CD4-positive, CD25-positive, alpha-beta regulatory T cell (primary cell): Measurements from ENCODE around the gene MXD1. TPM values are rescaled to one million over a fixed set of nuclear protein-coding genes. Genes with fewer than 3 reads are reported as not detected.

Experiments used
- ATAC-seq, 2 donors: fragments of 150-1000 bp; cut with Tn5 transposase; one replicate each; pipeline ENCODE4 v1.10.0; 2021; ENCODE audit warnings: low read depth in 2 of 2, moderate number of reproducible peaks in 2 of 2, moderate library complexity in 1 of 2
- DNase-seq, 3 donors: peaks; one replicate each; pipeline versions ENCODE4 v3.0.0 to v3.0.0-alpha.2; 2012 to 2022; ENCODE audit warnings: mixed read lengths in 1 of 3
- H3K27ac ChIP-seq: one replicate; pipeline ENCODE4 v1.7.0; 2013; ENCODE audit warnings: mild to moderate bottlenecking, low read length; ENCODE audit not compliant: insufficient read depth, poor library complexity, severe bottlenecking
- H3K27me3 ChIP-seq: one replicate; pipeline ENCODE4 v1.7.0; 2013; ENCODE audit warnings: low read length; ENCODE audit not compliant: control insufficient read depth, insufficient read depth
- H3K36me3 ChIP-seq: one replicate; pipeline ENCODE4 v1.7.0; 2013; ENCODE audit warnings: mild to moderate bottlenecking, low read length, moderate library complexity; ENCODE audit not compliant: control insufficient read depth, insufficient read depth
- H3K4me1 ChIP-seq: 2 replicates; pipeline ENCODE4 v1.7.0; 2013; ENCODE audit warnings: mild to moderate bottlenecking, low read length; ENCODE audit not compliant: insufficient read depth, control insufficient read depth, poor library complexity, severe bottlenecking
- H3K4me3 ChIP-seq: one replicate; pipeline ENCODE4 v1.7.0; 2013; ENCODE audit warnings: low read depth, mild to moderate bottlenecking, low read length, moderate library complexity
- H3K9me3 ChIP-seq, 2 experiments: 1 replicate in 1 of 2; 2 replicates in 1 of 2; pipeline ENCODE4 v1.7.0; 2013; ENCODE audit warnings: low read length in 2 of 2, mild to moderate bottlenecking in 1 of 2, moderate library complexity in 1 of 2; ENCODE audit not compliant: control insufficient read depth in 2 of 2
- H3K27ac Mint-ChIP-seq, 3 donors: one replicate each; pipeline ENCODE4 v1.8.0; 2020 to 2022; ENCODE audit warnings: mild to moderate bottlenecking in 3 of 3, mixed read lengths in 3 of 3, moderate library complexity in 2 of 3
- H3K27me3 Mint-ChIP-seq: one replicate; pipeline ENCODE4 v1.8.0; 2022; ENCODE audit warnings: mild to moderate bottlenecking, mixed read lengths
- H3K36me3 Mint-ChIP-seq: one replicate; pipeline ENCODE4 v1.8.0; 2020; ENCODE audit warnings: mixed read lengths
- H3K4me1 Mint-ChIP-seq, 4 donors: one replicate each; pipeline ENCODE4 v1.8.0; 2020 to 2022; ENCODE audit warnings: mixed read lengths in 4 of 4, mild to moderate bottlenecking in 1 of 4
- H3K4me3 Mint-ChIP-seq, 4 donors: one replicate each; pipeline ENCODE4 v1.8.0; 2020 to 2022; ENCODE audit warnings: mild to moderate bottlenecking in 4 of 4, mixed read lengths in 4 of 4, moderate library complexity in 3 of 4
- H3K9me3 Mint-ChIP-seq, 7 donors: one replicate each; pipeline ENCODE4 v1.8.0; 2020 to 2022; ENCODE audit warnings: mixed read lengths in 7 of 7, mild to moderate bottlenecking in 3 of 7, moderate library complexity in 2 of 7
- polyA plus RNA-seq, 4 donors: library from polyadenylated mRNA; unstranded; fragments of 300-500 nt; fragmentation: Illumina TruSeq; gene quantifications; one replicate each; pipeline ENCODE4 v1.2.3, GENCODE V29; 2021
- total RNA-seq: library from RNA; stranded (reverse); gene quantifications from one replicate; pipeline ENCODE4 v1.2.3, GENCODE V29; 2022

The MXD1 gene
- total and polyA plus RNA-seq, 5 donors from 2014 or later = 8.3 to 40.6 (median 12.9) TPM

GRCh38 chr2:69965756-69966445, 51.0 kb downstream of the MXD1 start:
- Mint-ChIP-seq H3K36me3 (no peaks in the 10 kb centered on the region), H3K27me3 (no peaks in the 10 kb centered on the region), H3K4me1 (peaks cover 0 to 4% (median 2%) of the 10 kb centered on the region in 4 donors), H3K27ac (no peak overlapping the region), H3K4me3 (no peak overlapping the region), H3K9me3 (peaks cover 0 to 2% (median 0%) of the 10 kb centered on the region in 7 donors)
- no peak for ATAC-seq
- Histone ChIP-seq H3K27ac (no peak overlapping the region), H3K27me3 (no peaks in the 10 kb centered on the region), H3K9me3 (no peaks in the 10 kb centered on the region), H3K36me3 (no peaks in the 10 kb centered on the region), H3K4me3 (no peak overlapping the region), H3K4me1 (peaks cover 5% of the 10 kb centered on the region)
- no peak for DNase-seq

- no peaks in the 10 kb centered on the region for H3K27me3 Mint-ChIP-seq
- no peaks in the 10 kb centered on the region for H3K9me3 ChIP-seq
- H3K4me3 ChIP-seq = no peak overlapping the region
- H3K36me3 Mint-ChIP-seq = no peaks in the 10 kb centered on the region
- no peak for ATAC-seq
- H3K27me3 ChIP-seq = no peaks in the 10 kb centered on the region
- no peak for DNase-seq
- peaks cover 5% of the 10 kb centered on the region for H3K4me1 ChIP-seq
- no peak overlapping the region for H3K4me3 Mint-ChIP-seq
- no peak overlapping the region for H3K27ac ChIP-seq
- H3K9me3 Mint-ChIP-seq = peaks cover 0 to 2% (median 0%) of the 10 kb centered on the region in 7 donors
- H3K4me1 Mint-ChIP-seq = peaks cover 0 to 4% (median 2%) of the 10 kb centered on the region in 4 donors
- H3K27ac Mint-ChIP-seq = no peak overlapping the region
- H3K36me3 ChIP-seq = no peaks in the 10 kb centered on the region
Observed at GRCh38 chr2:69966496-69966895, 51.6 kb downstream of the MXD1 start.

GRCh38 chr2:69968609-69969008, 53.7 kb downstream of the MXD1 start:
- H3K4me3 Mint-ChIP-seq = no peak overlapping the region
- Histone ChIP-seq H3K27me3 (no peaks in the 10 kb centered on the region), H3K4me3 (no peak overlapping the region), H3K4me1 (peaks cover 5% of the 10 kb centered on the region), H3K36me3 (no peaks in the 10 kb centered on the region), H3K9me3 (no peaks in the 10 kb centered on the region), H3K27ac (no peak overlapping the region)
- peaks cover 0 to 9% (median 2%) of the 10 kb centered on the region in 4 donors for H3K4me1 Mint-ChIP-seq
- no peak overlapping the region for H3K27ac Mint-ChIP-seq
- H3K36me3 Mint-ChIP-seq = no peaks in the 10 kb centered on the region
- DNase-seq (no peak), ATAC-seq (no peak)
- H3K9me3 Mint-ChIP-seq = peaks cover 0 to 2% (median 0%) of the 10 kb centered on the region in 7 donors
- no peaks in the 10 kb centered on the region for H3K27me3 Mint-ChIP-seq

GRCh38 chr2:69969126-69969983, 54.4 kb downstream of the MXD1 start:
- Histone ChIP-seq H3K4me3 (no peak overlapping the region), H3K27ac (no peak overlapping the region), H3K36me3 (no peaks in the 10 kb centered on the region), H3K27me3 (no peaks in the 10 kb centered on the region), H3K4me1 (peaks cover 5% of the 10 kb centered on the region), H3K9me3 (no peaks in the 10 kb centered on the region)
- peaks cover 0 to 9% (median 2%) of the 10 kb centered on the region in 4 donors for H3K4me1 Mint-ChIP-seq
- H3K9me3 Mint-ChIP-seq = peaks cover 0 to 2% (median 0%) of the 10 kb centered on the region in 7 donors
- H3K27me3 Mint-ChIP-seq = no peaks in the 10 kb centered on the region
- H3K27ac Mint-ChIP-seq = peak overlapping the region in 1 of 3 donors; percentile 74
- H3K36me3 Mint-ChIP-seq = no peaks in the 10 kb centered on the region
- ATAC-seq (no peak), DNase-seq (no peak)
- H3K4me3 Mint-ChIP-seq = no peak overlapping the region

- Histone ChIP-seq H3K27me3 (no peaks in the 10 kb centered on the region), H3K27ac (no peak overlapping the region), H3K4me3 (no peak overlapping the region), H3K36me3 (no peaks in the 10 kb centered on the region), H3K4me1 (peaks cover 2% of the 10 kb centered on the region), H3K9me3 (no peaks in the 10 kb centered on the region)
- H3K4me3 Mint-ChIP-seq = no peak overlapping the region
- peaks cover 0 to 2% (median 0%) of the 10 kb centered on the region in 7 donors for H3K9me3 Mint-ChIP-seq
- H3K27me3 Mint-ChIP-seq = no peaks in the 10 kb centered on the region
- DNase-seq (no peak), ATAC-seq (no peak)
- peaks cover 0 to 11% (median 1%) of the 10 kb centered on the region in 4 donors for H3K4me1 Mint-ChIP-seq
- H3K36me3 Mint-ChIP-seq = no peaks in the 10 kb centered on the region
- H3K27ac Mint-ChIP-seq = peak overlapping the region in 1 of 3 donors; percentile 74
Observed at GRCh38 chr2:69969991-69970390, 55.1 kb downstream of the MXD1 start.

GRCh38 chr2:69972822-69973221, 57.9 kb downstream of the MXD1 start:
- no peak for DNase-seq
- no peak for ATAC-seq
- Histone ChIP-seq H3K27ac (no peak overlapping the region), H3K27me3 (no peaks in the 10 kb centered on the region), H3K36me3 (no peaks in the 10 kb centered on the region), H3K4me3 (no peak overlapping the region), H3K4me1 (peaks cover 12% of the 10 kb centered on the region), H3K9me3 (no peaks in the 10 kb centered on the region)
- Mint-ChIP-seq H3K27ac (peak overlapping the region in 1 of 3 donors; percentile 62), H3K4me3 (no peak overlapping the region), H3K36me3 (no peaks in the 10 kb centered on the region), H3K9me3 (peaks cover 0 to 2% (median 0%) of the 10 kb centered on the region in 7 donors), H3K27me3 (no peaks in the 10 kb centered on the region), H3K4me1 (peaks cover 0 to 35% (median 14%) of the 10 kb centered on the region in 4 donors)

GRCh38 chr2:69973335-69973735, 58.4 kb downstream of the MXD1 start:
- H3K27ac Mint-ChIP-seq = no peak overlapping the region
- Histone ChIP-seq H3K36me3 (no peaks in the 10 kb centered on the region), H3K4me1 (peaks cover 12% of the 10 kb centered on the region), H3K27me3 (no peaks in the 10 kb centered on the region), H3K4me3 (no peak overlapping the region), H3K27ac (no peak overlapping the region), H3K9me3 (no peaks in the 10 kb centered on the region)
- H3K9me3 Mint-ChIP-seq = peaks cover 0 to 2% (median 0%) of the 10 kb centered on the region in 7 donors
- no peaks in the 10 kb centered on the region for H3K36me3 Mint-ChIP-seq
- H3K27me3 Mint-ChIP-seq = no peaks in the 10 kb centered on the region
- peaks cover 0 to 35% (median 14%) of the 10 kb centered on the region in 4 donors for H3K4me1 Mint-ChIP-seq
- no peak for ATAC-seq
- no peak overlapping the region for H3K4me3 Mint-ChIP-seq
- no peak for DNase-seq
